LNCaP clone FGC (cell line): ENCODE data around the gene WAC.
"Not testable (repeated sequence)": the region's sequence is repeated elsewhere in the genome, so short reads cannot be mapped to it uniquely, and the experiment has no call there.

Source experiments
- DNase-seq: peaks from one replicate; pipeline ENCODE4 v3.0.0-alpha.2; 2011; ENCODE audit warnings: low read depth
- H3K4me3 ChIP-seq: 2 replicates; pipeline ENCODE4 v1.5.1; 2011; ENCODE audit warnings: mild to moderate bottlenecking, low read depth, low read length, control low read depth
- TF ChIP-seq, protein P1 (sequence below): IDR thresholded peaks from 2 replicates; pipeline ENCODE4 v1.5.1; 2012; ENCODE audit warnings: mild to moderate bottlenecking; ENCODE audit not compliant: control insufficient read depth, insufficient read depth; ENCODE audit errors: extremely low read depth

The WAC gene

DNA sequence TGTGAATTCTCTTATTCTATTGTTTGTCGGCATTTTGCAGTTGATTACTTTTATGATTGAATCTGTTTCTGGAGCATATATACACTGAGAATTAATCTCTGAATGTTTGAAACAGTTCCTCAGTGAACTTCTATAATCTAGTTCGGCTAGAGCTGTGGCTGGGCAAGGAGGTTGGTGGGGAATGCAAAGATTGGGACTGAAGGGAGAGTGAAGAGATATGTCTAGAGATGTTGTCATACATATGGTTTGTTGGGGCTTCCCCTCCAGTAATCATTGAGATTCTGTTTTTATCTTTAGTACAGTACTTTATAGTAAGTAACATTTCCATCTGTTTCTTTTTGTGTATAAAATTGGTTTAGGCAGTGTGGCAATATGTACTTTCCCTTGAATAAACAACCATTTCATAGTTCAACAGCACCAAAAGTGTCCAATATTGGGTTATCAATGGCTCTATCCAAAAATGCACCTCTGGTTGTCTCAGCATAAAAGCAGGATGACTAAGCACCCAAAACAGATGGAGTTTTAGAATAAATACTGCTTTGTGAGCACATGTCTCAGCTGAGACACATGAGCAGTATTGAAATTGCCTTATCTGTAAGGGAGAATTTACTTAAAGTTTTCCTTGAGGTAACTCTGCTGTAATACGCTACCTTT, 36.7 kb downstream of the WAC start:
- no peak for DNase-seq
- TF ChIP-seq, protein P1, sequence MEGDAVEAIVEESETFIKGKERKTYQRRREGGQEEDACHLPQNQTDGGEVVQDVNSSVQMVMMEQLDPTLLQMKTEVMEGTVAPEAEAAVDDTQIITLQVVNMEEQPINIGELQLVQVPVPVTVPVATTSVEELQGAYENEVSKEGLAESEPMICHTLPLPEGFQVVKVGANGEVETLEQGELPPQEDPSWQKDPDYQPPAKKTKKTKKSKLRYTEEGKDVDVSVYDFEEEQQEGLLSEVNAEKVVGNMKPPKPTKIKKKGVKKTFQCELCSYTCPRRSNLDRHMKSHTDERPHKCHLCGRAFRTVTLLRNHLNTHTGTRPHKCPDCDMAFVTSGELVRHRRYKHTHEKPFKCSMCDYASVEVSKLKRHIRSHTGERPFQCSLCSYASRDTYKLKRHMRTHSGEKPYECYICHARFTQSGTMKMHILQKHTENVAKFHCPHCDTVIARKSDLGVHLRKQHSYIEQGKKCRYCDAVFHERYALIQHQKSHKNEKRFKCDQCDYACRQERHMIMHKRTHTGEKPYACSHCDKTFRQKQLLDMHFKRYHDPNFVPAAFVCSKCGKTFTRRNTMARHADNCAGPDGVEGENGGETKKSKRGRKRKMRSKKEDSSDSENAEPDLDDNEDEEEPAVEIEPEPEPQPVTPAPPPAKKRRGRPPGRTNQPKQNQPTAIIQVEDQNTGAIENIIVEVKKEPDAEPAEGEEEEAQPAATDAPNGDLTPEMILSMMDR = no peak
- no peak overlapping the region for H3K4me3 ChIP-seq

DNA sequence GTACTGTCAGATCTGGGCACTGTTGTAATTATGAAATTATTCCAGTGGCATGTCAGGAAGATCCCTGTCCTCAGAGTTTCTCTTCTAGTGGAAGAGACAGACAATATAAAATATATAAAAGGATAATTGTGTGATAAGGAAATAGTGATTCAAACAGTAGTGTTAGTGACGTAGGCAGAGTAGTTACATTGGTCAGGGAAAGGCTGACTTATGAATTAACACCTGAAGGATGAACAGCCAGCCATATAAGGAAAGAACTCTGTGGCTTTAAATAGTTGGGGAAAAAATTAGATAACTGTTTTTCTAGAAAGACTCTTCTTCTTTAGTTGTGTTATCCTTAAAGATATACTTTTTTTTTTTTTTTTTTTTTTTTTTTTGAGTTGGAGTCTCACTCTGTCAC, 37.7 kb downstream of the WAC start:
- TF ChIP-seq, protein P1 = no peak
- no peak for DNase-seq
- no peak overlapping the region for H3K4me3 ChIP-seq

DNA sequence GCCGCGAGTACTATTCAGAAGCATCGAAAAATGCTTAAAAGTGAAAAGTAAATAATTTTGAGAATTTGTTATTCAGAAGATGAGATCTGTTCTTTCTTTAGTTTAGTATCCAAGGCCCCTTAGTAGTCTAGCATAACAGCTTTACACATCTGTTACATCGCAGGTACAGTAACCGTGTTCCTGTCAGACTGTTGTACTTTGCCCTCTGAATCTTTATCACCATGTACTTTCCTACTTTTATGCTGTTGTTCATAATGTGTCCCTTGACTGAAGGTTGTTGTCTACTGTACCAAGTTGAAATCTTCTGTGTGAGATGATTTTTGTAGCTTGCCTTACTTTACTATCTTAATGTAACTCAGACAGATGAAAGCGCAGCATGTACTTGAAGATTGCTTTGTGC, 38.3 kb downstream of the WAC start:
- TF ChIP-seq, protein P1 = no peak
- DNase-seq = no peak
- no peak overlapping the region for H3K4me3 ChIP-seq

DNA sequence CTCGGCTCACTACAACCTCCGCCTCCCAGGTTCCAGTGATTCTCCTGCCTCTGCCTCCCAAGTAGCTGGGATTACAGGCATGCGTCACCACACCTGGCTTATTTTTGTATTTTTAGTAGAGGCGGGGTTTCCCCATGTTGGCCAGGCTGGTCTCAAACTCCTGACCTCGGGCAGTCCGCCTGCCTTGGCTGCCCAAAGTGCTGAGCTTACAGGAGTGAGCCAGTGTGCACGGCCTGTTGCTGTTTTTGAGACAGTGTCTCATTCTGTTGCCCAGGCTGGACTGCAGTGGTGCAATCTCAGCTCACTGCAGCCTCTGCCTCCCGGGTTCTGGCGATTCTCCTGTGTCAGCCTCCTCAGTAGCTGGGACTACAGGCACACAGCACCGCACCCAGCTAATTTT, 41.3 kb downstream of the WAC start:
- not testable (repeated sequence) for DNase-seq, H3K4me3 ChIP-seq

DNA sequence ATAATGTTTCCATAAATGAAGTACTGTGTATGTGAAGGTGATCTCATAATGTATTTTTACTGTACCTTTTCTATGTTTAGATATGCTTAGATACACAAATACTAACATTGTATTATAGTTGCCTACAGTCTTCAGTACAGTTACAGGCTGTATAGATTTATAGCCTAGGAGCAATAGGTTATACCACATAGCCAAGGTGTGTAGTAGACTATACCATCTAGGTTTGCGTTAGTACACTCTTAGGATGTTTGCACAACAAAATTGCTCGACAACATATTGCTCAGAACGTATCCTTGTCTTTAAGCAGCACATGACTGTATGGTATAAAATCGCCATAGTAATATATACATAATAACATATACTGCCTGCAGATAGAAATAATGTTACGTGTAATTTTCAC, 42.9 kb downstream of the WAC start:
- no peak overlapping the region for H3K4me3 ChIP-seq
- TF ChIP-seq, protein P1 = no peak
- peak; percentile 34 for DNase-seq

DNA sequence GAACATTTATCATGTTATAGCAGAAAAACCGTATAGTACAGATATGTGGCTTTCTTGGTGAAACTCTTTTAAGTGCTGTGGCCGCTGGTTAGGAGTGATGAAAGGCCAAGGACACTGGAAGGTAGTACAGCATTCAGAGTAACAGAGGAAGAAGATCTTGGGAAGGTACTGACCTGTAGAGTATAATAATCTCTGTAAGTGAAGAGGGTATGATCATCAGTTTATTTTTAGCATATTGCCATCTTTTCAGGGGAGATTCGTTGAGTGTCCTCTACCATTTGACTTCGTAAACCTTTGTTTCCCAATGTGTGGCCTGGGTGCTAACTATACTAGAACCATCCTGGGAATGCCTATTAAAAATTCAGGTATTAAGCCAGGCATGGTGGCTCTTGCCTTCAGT, 44.6 kb downstream of the WAC start:
- TF ChIP-seq, protein P1 = no peak

DNA sequence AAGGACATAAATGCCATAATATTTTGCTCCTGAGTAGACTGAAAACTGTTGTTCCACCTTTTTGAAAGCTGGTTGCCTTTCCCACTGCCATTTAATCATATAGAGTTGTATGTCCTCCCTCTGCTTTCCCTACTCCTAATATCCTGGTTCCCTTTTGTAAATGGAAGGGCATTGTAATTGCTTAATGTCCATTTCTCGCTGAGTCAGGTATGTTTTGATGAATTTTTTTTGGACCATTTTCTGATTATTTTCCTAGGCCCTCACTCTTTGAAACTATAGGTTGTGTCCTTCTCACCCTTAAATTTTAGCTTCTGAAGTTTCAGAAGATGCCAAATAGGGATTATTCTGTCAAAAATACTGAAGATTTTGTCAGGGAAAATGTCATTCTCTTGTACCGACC, 45.5 kb downstream of the WAC start:
- no peak for DNase-seq
- H3K4me3 ChIP-seq = no peak overlapping the region
- TF ChIP-seq, protein P1 = no peak

More for the DNA sequence above, 44.6 kb downstream of the WAC start:
- no peak for DNase-seq
- no peak overlapping the region for H3K4me3 ChIP-seq

DNA sequence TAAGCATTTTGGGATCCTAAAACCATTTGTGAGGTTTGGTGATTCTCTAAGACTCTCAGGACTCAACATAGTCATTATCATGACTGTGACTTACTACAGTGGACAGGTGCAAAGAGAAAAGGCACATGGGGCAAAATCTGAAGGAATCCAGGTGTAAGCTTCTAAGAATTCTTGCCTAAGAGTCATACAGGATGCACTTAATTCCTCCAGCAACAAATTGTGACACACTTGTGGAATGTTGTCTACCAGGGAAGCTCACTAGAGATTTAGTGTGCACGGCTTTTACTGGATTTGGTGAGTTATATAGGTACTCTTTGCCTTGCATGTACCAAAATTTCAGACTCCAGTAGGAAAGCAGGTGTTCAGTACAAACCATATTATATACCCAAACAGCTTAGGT, 47.9 kb downstream of the WAC start:
- no peak for DNase-seq
- no peak overlapping the region for H3K4me3 ChIP-seq
- TF ChIP-seq, protein P1 = no peak
